Measurements from ENCODE around the gene TGFBRAP1.
A peak's percentile ranks its signal among the peaks of the same experiment; 100 is the strongest.
"Not testable (repeated sequence)": the region's sequence is repeated elsewhere in the genome, so short reads cannot be mapped to it uniquely, and the experiment has no call there.

The TGFBRAP1 gene

DNA sequence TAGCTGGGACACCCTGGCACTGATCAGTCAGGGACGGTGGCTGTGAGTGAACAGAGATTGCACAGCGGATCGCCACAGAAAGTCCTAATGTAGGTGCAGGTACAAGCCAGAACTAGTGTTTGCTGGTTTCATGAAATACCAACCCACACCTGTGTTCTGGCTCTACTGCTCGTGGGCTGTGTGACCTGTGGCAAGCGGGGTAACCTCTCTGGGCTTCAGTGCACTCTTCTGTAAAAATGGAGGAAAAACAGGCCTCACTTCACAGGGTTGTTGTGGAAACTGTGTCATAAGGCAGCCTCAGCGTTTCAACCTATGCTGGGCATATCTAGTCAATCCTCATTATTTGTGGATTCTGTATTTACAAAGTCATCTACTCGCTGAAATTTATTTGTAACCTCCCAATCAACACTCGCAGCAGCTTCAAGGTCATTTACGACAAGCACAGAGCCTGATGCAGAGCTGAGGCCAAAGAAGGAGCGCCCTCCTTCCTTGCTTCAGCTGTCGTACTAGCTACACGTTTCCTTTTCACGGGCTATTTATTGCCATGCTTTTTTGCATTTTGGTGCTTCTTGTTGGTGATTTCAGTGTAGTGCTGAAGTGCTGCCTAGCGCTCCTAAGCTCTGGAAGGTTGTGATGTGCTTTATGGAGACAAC is 58.0 kb downstream of the TGFBRAP1 start:
- no peak for DNase-seq

DNA sequence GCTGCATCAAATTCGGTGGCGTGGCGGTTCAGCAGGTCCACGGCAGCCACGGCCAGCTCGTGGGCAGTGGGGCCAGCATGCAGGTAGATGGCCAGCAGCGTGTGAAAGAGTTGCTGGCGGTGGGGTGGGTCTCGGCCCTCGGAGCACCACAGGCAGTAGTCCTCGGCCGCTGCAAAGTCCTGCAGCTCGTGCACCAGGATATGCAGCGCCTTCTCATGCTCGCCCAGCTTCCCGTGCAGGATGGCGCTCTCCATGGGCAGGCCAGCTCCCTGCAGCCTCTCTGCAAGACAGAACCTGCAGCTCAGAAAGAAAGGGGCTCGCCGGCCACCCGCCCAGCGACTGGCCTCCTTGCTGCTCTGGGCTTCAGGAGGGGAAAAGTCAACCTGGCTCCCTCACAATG is 60.1 kb downstream of the TGFBRAP1 start:
- DNase-seq, result no peak

DNA sequence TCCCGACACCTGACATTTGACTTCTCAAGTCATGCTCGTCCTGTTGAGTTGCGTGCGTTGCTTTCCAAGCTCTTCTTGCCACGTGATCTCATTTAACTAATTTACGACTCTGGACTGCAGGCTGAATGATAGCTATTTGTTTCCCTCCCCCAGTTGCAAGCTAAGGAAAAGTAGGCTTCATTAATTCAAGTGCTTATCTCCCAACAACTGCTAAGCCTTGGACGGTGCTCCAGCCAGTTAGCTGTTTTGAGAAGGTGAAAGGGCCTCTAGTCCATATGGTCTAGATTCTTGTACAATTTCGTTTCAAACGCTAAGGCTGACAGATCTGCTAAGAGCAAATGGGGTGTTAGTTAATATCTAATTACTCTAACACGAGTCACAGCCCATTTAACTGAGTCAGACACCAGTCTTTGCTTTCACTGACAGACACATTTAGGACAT is 66.9 kb downstream of the TGFBRAP1 start:
- no peak for DNase-seq

DNA sequence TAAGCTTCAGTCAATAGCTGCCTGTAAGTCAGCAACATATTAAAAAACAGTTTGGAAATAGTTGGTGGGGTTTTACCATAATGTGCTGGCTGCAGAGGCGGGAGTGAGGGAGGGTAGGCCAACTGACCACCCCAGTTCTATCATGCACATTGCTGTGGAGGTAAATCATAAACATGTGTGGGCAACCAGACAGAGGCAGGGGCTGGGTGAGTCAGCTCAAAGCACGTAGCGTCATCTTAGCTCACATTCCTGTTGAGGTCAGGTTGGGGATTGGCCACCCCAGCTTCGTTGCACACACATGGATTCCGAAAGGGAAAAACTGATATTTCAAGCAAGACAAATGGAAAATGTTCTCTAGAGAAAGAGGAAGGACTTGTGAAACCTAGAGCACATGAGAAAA is 68.5 kb downstream of the TGFBRAP1 start:
- DNase-seq, result no peak

DNA sequence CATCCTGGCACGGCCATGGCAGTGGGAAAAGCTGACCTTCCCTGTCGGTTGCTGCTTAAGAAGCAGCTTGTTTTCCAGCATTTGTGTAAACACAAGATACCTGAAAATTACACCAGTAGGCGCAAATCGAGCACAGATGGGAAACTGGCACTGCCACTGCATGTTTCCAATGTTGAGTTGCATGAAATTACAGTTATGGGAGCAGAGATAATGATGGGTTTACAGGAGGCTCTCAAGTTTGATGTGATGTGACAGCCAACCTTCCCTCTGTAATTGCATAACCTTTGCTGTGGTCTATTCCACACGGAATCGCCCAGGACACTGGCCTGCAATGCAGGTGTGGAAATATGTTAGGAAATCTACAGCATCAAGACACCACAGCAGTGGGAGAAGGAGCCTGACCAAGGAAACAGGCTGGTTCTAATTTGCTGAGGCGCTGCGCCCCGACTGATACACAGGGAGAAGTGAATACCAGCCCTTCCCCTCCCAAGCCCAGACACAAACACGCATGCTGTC is 70.6 kb downstream of the TGFBRAP1 start:
- DNase-seq, result no peak

DNA sequence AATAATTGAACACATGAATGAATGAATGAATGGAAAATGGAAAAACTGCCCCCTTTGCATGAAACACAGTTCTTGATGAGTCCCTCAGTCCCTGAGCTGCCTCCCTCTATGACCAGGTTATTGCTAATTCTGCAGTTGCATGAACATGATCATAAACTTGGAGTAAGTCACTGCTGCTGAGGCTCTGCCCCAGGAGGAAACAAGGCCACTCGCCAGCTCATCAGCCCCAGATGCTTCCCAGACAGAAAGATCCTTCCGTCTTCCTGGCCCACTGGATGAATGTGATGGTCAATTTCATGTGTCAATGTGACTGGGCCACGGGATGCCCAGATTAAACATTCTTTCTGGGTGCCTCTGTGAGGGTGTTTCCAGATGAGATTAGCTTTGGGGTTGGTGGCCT is 71.6 kb downstream of the TGFBRAP1 start:
- no peak for DNase-seq

DNA sequence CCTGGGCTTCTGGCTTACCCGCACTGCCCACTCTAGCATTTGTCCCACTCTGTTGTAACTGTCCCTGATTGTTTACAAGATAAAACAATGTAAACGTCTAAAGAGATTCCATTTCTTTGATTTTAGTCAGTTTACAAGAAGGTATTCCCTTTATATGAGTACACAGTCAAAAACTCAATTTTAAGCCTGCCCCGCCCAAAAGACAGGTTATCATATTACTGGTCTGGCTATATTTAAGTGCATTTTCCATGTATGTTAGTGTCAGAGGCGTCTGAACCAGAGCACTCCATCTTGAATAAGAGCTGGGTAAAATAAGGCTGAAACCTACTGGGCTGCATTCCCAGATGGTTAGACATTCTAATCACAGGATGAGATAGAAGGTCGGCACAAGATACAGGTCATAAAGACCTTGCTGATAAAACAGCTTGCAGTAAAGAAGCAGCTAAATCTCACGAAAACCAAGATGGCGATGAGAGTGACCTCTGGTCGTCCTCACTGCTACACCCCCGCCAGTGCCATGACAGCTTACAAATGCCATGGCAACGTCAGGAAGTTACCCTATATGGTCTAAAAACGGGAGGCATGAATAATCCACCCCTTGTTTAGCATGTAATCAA is 73.0 kb downstream of the TGFBRAP1 start:
- DNase-seq, result no peak

DNA sequence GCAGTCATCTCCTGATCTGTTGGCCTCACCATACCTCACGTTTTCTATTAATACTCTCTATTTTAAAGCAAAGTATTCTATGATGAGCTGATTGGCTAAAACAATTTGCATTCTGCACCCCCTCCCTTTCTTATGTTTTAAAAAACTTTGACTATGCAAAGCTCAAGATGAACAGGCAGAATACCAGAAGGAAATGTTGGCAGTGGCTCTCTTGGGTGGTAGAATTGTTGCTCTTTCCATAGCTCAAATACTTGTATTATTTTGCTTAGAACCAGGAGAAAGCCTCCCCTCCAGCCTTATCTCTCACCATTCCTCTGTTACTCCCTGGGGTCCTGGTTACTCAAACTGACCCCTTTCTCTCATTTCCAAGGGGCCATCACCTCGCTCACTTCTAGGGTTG is 73.6 kb downstream of the TGFBRAP1 start:
- DNase-seq, result no peak

DNA sequence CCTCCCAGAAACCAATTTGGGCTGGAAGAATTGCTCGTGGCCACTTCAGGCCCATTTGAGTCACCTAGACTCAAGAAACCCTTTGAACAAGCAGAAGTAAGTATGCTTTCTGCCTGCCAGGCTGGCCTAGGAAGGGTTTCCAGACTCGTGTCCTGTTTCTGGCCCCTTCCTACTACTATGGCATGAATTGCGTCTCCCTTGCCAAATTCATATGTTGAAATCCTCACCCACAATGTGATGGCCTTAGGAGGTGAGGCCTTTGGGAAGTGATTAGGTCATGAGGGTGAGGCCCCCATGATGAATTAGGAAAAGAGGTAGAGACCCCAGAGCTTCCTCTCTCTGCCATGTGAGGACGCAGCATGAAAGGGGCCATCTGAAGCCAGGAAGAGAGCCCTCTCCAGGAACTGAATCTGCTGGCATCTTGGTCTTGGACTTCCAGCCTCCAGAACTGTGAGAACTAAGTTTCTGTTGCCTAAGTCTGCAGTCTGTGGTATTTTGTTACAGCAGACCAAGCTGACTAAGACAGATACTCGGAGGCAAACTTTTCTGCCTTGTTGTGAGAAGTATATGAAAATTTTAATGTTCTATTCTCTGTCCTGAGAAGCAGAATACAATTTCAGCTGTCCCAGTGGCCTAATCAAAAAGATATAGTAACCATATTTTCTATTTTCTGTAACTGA is 74.9 kb downstream of the TGFBRAP1 start:
- DNase-seq, result no peak

DNA sequence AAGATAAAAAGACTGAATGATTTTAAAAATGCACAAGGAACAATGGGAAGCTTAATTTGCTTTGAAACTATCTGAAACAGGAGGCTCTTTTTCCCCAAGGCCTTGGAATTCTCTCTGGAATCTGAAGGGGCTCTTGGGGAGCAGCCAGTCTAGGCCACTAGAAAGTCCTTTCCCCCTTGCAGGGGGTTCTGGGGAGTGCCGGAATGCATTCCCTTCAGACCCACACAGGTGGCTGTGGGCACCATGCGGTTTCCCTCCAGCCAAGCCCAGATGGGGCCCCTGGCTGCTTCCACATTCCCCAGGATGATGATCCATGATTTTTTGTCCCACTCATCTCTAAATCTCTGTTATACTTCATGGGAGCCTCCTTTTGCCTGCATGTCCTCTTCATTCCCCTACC is 77.3 kb downstream of the TGFBRAP1 start:
- no peak for DNase-seq

DNA sequence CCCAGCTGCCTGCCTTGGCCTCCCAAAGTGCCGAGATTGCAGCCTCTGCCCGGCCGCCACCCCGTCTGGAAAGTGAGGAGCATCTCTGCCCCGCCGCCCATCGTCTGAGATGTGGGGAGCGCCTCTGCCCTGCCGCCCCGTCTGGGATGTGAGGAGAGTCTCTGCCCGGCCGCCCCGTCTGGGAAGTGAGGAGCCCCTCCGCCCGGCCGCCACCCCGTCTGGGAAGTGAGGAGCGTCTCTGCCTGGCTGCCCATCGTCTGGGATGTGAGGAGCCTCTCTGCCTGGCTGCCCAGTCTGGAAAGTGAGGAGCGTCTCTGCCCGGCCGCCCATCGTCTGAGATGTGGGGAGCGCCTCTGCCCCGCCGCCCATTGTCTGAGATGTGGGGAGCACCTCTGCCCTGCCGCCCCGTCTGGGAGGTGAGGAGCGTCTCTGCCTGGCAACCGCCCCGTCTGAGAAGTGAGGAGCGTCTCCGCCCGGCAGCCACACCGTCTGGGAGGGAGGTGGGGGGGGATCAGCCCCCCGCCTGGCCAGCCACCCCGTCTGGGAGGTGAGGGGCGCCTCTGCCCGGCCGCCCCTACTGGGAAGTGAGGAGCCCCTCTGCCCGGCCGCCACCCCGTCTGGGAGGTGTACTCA is 78.4 kb downstream of the TGFBRAP1 start:
- not testable (repeated sequence) for DNase-seq

DNA sequence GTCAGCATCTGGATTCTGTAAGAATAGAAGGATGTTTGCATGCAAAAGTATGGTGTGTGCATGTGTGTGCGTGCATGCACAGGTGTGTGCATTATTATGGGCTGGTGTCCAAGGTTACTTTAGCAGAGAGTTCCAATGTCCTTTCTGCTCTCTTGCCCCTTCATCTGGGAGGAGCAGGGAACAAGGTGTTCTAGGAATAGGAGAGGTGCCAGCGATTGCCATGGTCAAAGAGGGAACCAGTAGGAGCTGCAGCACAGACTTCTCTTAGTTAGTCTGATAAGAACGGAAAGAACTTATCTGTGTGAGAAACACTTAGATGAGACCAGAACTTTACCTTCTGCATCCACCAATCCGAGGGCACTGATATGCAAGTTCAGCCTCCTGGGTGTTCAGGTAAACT is 79.6 kb downstream of the TGFBRAP1 start:
- no peak for DNase-seq

DNA sequence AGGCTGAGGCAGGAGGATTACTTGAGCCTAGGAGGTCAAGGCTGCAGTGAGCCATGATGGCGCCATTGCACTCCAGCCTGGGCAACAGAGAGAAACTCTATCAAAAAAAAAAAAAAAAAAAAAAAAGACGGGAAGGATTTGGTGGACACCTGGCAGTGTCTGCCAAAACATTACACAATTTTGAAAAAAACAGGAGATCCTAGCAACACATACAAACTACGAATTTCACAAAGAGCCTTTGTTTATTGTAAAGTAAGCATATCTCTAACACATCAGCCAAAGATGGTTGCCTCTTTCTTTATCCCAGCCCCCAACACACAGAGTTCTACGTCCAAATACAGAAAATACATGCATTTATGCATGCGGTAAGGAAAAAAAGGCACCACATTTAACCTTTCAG is 80.4 kb downstream of the TGFBRAP1 start:
- DNase-seq, result peak; percentile 18

DNA sequence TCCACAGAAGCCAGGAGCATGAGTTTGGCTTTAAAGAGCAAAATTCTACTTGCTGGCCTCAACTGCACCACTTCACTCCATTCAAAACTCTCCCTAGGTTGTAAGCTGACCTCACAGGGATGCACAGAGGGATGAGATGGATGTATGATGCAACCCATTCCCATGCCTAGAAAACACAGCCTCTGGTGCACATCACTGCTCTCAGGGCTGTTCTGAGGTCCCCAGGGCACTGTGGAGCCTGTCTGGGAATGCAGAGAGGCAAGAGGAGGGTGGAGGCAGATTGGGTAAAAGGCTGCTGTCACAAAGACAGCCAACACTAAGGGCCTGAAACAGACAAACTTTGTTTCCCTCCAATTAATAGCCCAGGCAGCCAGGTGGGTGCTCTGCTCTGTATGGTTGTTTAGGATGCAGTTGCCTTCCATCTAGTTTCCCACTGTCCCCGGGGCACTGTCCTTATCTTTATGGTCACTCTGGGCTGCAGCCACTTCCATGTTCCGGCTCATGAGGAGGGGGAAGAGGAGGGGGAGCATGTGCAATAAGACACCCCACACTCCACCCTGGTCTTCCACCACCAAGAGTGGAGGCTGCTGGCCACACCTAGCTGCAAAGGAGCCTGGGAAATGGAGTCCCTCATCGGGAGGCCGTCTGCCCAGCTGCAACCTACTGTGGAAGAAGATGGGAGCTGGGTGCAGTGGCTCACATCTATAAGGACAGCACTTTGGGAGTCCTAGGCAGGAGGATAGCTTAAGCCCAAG is 81.0 kb downstream of the TGFBRAP1 start:
- no peak for DNase-seq

DNA sequence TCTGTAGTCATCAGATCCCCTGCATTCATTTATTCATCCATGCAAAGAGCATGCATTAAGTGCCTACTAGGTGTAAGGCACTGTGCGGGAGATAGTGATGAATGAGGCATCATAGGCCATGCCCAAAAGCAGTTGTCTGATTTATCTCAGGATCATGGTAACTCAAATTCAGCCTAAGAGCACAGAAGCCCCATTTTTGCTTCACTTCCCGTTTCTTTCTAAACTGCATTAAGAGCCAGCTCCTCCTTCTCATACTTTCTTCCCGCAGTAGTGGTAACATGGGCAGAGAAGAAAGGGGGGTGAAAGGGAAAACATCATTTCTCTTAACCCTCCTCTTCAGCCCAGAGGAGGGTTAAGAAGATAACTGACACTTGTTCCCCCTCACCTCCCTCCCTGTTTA is 85.1 kb downstream of the TGFBRAP1 start:
- DNase-seq, result no peak

DNA sequence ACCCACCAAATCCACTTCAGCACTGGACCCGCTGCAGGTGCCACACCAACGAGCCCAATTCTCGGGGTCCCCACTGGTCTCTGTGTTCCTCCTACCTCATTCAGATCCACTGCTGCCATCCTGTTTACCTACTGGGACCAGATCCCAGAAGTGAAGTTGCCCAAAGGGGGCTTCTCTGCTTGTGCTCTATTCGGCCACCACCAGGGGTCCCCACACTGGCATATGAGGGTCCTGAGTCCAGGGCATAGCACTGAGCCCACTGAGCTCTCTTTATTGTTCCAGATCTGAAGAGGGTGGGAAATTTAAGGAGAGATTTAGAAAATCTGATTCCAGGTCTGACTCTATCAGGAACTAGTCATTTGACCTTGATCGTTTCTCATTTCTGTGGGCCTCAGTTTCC is 85.6 kb downstream of the TGFBRAP1 start:
- no peak for DNase-seq

DNA sequence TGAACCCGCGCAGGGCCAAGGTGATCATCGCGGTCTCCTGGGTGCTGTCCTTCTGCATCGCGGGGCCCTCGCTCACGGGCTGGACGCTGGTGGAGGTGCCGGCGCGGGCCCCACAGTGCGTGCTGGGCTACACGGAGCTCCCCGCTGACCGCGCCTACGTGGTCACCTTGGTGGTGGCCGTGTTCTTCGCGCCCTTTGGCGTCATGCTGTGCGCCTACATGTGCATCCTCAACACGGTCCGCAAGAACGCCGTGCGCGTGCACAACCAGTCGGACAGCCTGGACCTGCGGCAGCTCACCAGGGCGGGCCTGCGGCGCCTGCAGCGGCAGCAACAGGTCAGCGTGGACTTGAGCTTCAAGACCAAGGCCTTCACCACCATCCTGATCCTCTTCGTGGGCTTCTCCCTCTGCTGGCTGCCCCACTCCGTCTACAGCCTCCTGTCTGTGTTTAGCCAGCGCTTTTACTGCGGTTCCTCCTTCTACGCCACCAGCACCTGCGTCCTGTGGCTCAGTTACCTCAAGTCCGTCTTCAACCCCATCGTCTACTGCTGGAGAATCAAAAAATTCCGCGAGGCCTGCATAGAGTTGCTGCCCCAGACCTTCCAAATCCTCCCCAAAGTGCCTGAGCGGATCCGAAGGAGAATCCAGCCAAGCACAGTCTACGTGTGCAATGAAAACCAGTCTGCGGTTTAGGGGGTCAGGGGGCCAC is 87.1 kb downstream of the TGFBRAP1 start:
- no peak for DNase-seq

DNA sequence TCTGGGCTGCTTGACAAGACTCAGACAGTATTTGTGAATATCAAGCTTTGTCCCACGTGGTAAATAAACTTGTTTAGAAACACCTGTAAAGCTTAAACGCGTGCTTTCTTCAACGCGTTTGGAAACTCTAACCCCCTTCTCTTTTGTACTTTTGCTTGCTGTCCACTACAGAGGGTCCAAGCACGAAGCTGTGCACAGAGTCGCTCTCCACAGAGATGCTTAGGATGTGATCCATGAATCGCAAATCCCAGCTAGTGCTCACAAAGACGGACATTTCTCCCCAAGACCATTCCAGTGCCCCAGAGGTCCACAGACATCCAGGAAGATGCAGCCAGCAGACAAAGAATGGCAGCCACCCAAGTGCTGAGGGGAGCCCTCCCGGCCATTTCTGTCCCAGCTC is 88.1 kb downstream of the TGFBRAP1 start, which contains the start of gene GPR45:
GPR45 (plus strand) TSS at position 301 of the 400 bp plus-strand sequence. CDS start 116 bp downstream, outside the sequence.
- DNase-seq, result no peak

DNA sequence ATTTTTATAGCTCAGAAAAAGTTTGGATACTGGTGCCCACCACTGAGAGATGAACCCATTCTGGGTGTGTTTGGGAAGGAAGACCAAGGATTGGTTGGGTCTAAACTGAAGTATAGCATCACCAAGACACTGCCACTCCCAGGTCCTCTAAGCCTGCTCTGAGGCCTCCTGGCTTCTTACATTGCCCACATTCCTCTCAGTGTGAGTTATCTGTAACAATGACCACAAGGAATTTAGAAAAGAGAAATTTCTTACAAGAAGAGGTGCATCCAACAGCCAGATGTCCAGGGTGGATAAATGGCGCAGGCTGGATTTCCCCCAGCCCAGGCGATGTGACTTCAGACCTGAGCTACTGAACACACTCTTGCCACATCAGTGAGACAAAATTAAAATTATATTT is 89.6 kb downstream of the TGFBRAP1 start:
- no peak for DNase-seq

DNA sequence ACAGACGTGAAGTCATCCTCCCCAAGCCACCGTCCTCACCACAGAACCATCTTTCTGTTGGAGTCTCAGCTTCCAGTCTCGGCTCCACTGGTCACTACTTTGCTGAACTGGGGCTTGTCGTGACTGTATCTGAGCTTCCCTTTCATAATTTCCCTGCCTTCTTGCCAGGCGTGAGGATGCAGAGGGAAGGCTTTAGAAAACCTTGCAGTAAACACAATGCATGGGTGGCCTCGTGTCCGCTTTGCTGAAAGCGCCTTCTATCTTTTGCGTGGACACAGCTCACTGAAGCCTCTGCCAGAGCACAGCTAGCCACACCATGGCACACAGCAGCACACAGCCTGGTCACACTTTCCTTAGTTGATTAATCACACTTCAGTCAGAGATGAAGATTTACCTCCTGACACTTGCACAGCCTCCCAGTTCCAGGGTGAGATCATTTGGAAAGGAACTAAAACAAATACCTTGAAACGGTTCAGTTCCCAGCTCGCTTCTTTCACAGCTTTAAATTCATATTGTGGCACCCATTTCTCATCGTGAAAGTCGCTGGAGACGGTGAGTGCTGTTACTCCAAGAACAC is 90.8 kb downstream of the TGFBRAP1 start:
- no peak for DNase-seq

DNA sequence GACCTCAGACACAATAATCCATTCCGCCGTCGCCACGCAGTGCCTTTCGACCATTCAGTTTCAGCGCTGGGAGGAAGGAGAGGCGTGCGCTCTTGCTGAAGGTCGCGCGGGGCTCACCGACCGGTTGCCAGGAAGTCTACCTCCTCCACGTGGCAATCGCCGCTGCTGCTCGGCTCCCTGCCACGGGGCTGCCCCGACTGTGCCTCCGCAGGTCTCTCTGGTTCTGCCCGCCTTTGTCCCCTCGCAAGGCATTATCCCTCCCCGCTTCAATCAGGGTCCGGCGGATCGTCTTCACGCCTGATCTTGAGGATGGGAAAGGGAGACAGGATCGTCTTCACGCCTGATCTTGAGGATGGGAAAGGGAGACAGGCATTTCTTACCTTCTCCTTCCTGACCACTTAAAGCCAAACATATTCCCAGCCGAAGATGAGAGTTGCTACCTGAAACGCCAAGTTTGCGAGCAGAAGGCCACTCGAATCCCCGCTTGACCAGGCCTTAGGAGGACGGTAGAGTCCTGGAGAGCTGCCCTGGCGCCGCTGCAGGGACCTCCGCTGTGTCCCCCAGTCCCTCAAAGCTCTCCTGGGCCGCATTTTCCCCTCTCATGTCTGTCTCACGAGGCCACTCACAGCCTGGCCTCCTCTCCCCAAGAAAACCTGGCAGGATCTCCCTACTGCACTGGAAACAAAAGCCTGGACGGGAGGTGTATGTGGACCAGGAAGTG is 92.3 kb downstream of the TGFBRAP1 start:
- peak; percentile 42 for DNase-seq
